ENCODE measurements around the gene DNAH5.

Gene DNAH5

DNA sequence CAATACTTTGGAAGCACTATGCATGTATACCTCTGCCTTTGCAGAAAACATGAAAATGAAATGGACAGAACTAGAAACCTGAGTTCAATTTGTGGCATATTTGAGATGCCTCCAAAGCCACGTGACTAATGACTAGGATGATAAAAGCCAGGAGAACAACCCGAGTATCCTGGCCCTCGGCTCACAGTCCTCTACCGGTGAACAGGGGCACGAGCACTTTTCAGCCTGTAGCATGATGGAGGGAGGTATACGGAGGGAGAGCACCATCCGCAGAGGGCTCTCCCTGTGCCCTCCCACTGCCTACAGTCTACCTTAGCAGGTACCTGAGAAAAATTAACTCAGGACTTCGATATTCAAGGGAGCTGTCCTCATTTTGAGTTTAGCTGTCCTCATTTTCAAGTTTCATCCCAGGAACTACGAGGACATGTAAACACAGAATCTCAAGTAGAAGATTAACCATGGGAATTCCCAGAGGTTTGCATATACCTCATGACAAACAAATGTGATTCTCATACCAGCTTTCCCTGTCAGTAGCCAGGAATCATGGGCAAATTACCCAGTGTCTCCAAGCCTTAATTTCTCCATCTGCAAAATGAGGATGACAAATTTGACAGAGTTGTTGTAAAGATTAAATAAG is 249.3 kb downstream of the DNAH5 start:
- no peak for FAIRE-seq

DNA sequence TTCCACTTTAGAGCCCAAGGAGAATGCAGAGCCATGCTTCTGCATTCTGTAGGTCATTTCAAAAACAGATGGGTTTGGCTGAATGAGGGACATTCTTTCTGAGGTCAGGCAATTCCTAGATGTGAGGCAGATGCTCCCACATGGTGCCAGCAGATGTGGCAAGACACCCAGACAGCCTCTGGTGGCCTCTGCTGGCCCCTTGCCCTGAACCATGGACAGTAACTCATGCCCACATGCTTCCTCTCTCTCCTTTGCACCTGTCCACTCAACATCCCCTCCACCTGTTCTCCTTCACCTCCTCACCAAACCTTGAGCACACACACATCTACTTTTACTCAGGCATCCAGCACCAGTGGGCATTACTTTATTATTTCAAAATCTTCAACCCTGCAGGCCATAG is 252.3 kb downstream of the DNAH5 start:
- no peak for FAIRE-seq

DNA sequence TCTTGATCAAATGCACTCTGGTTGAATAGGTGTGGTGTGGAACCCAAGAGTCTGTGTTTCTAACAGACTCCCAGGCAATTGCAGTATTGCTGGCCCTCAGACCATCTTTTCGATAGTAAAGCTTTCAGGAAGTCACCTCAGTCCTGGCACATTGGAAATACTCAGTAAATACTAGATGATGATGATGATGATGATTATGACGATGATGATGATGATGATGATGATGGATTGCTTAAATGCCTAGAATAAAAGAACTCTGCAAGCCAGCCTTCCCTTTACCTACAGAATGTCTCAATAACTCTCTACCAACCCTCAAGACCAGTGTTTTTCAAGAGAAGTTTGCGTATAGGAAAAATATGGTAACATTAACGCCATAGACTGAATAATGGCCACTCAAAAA is 268.0 kb downstream of the DNAH5 start:
- no peak for FAIRE-seq

DNA sequence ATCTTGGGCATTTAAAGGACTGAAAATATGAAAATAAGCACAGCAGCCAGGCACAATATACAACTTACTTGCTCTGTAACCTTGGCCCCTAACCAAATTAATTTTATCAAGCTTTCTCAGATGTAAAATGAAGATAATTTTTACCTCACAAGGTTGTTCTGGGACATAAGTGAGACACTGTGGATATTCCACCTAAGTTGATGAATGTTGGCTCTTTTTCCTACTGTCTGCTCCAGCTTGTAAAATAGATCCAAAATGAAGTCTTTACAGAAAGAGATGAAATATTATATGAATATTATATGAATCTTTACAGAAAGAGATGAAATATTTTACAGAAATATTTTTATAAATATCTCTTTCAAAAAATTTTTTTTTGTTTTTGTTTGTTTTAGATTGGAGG is 270.1 kb downstream of the DNAH5 start:
- no peak for FAIRE-seq

DNA sequence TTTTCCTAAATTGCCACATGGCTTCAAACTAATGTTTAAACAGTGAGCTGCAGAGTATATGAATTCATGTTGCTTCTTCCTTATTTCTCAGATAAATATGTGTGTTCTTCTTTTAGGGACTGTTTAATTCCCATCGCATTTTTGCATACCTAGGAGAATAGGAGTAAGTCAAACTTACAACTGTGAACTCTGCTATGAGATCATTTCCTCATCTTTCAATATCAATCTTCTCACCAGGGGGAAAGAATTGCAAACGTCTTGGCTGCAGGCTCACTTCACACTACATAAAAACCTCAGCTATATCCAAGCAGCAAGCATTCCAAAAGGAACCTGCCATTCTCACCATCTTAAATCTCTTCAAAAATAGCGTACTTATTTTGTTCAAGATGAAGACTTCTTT is 271.0 kb downstream of the DNAH5 start:
- FAIRE-seq = no peak

DNA sequence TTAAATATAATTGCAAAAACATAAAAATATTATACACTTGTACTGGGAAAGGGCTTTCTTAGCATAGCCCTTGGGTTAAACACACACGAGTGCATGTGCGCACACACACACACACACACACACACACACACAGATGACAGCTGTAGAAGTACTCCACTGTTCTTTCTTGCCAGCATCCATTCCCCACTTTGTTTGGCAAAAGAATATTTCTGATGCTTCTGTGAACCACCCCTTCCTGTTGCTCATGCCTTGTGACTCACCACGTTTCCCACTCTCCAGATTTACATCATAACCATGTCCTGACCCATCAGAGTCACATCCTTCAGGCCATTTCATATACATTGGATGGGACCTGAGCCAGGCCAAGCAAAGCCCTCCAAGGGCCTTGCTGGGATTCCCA is 280.1 kb downstream of the DNAH5 start:
- FAIRE-seq = no peak

DNA sequence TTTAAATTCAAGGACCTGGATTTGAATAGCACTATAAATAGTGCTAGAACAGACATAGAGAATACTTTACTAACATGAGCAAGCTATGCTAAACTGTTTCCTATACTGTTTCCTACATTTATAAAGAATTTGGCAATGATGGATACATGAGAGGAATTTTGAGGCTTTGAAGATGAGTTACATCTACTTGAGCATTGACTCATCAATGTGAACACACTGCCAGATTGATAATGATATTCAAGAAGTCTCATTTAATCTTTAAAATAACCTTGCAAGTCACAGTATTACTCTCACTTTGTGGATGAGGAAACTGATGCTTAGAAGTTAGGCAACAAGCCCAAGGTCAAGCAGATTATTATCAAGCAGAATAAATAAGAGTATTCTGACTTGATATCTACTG is 281.9 kb downstream of the DNAH5 start:
- FAIRE-seq = no peak

DNA sequence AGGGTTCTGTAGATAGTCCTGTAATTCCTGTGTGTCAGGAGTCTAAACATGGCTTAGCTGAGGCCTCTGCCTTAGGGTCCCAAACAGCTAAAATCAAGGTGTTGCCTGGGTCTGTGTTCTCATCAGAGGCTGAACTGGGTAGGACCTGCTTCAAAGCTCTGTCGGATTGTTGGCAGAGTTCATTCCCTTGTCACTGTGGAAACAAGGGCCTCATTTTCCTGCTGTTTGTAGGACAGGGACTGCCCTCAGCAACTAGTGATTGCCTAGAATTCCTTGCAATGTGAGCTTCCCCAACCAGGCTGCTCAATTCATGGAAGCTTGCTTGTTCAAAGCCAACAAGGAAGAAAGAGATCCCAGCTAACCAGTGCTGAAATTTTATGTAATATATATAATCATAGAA is 283.2 kb downstream of the DNAH5 start:
- no peak for FAIRE-seq

DNA sequence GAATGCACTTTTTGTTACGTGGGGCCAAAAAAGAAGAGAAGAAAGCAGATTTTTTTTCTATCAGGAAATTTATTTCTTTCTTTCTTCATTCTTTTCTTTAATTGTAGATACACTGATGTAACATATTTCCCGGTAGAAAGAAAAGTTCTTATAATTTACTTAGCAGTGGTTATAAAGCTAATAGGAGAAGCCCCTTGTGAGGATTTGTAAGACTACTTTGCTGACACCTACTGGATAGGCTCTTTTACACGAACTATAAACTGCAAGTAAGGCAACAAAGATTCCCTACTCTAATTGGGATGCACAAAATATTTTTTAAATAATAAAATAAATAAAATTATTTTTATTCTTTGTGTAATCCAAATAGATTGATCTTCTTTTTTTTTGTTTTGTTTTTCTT is 284.4 kb downstream of the DNAH5 start:
- no peak for FAIRE-seq

DNA sequence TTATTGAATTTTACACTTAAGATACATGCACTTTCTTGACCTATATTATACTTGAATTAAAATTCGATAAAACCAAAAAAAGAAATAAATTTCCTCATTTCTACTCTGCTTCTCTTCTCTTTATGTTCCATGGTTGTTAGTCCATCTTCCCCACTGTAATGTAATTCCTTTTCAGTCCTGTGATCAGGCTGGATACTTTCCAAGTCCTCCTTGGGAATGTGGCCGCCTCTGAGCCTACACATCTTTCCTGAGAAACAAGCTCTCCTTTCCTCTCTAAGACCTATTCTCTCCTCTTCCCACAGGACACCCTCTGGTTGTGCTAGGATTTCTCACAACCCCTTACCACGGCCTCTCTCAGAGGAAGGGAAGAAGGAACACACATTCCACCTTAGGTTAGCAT is 285.1 kb downstream of the DNAH5 start:
- no peak for FAIRE-seq

DNA sequence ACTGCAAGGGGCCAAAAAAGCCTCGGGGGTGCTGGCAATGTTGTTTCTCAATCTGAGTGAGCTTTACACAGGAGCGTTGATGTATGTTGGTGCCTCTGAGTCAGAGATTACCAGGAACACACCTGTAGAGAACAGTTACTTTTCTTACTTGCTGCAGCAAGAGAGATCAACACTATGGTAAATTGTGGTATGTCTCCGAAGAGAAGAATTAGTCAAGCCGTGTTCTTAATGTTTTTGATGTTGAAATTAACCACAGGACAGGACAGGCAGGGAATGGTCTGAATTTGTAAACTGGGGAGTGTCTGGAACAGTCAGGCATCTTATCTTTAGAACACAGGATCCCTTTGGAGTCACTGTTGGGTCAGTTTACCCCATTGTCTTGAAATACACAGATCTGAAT is 285.7 kb downstream of the DNAH5 start:
- no peak for FAIRE-seq

DNA sequence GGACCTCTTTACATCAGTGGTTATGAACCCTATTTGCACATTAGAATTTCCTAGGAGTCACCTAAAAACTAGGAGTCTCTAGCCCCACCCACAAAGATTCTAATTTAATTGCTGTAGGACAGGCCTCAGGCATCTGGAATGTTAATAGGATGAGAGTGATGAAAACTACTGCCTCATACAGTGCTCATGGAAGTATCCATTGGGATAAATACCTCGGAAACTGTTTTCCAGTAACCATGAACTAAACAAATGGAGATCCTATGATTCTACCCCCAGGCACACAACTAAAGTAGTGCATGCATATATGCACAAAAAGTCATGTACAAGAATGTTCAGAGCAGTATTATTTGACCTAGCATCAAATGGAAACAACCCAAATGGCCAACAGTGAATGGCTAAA is 286.3 kb downstream of the DNAH5 start:
- FAIRE-seq = no peak

DNA sequence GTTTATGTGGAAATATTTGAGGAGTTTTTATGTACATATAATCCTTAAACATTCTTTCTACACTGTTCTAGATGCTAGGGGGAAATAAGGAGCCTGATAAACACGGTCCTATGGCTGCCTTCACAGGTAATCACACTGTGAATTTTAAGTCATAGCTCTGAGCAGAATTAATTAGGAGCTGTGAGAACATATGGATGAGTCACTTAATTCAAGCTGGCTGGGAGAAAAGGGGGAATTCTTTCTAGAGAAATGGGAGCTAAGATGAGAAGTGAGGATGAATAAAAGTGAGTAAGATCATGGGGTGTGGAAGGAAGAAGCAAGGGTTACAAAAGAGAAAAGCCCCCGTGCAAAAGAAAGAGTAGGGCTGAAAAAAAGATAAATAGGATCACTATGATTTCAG is 290.8 kb downstream of the DNAH5 start:
- no peak for FAIRE-seq

DNA sequence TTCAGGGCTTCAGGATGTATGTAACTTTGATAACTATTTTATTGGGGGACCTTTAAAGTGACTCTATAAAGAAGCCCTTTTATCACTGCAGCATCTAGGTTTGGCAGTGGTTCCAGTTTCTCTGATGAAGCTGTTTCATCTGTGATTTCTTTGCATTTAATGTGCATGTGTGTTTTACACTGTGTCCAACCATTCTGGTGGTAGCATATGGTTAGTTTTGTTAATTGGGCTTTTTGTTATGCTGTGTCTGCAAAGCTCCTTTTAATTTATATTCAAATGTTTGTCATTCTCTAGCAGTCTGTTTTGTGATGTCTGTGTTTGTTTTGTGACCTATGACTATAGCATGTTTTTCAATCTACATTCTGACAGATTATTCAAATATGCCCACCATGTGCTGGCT is 294.8 kb downstream of the DNAH5 start:
- FAIRE-seq = no peak

DNA sequence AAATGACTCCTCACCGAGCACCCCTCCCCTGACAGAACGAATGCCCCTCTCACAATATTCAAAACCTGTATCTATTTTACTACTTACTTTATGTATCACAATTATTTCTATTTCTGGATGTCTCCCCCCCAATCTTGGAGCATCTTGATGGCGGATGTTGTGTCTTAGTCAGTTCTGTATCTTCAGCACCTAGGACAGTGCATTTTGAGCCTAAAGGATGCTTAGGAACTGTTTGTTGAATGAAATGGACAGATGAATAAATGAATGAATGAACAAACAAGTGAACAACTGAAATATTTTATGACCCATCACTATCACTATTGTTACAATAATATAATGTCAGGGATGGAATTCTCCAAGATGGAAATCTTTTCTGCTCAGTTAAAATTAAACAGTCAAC is 295.7 kb downstream of the DNAH5 start:
- no peak for FAIRE-seq

DNA sequence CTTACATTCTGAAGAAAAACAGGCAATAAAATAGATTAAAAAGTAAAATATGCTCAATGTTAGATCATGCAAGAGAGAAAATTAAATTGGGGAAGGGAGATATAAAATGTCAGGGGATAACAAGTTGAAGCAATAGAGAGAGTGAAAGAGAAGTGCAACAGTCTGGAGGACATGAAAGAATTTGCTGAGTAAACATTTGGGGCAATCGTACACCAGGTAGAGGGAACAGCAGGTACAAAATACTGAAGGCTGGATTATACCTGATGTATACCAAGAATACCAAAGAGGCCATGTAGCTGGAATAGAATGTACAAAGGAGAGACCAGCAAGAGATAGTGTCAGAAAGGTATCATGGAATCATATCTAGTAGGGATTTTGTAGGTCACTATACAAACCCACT is 300.8 kb downstream of the DNAH5 start:
- FAIRE-seq = no peak

DNA sequence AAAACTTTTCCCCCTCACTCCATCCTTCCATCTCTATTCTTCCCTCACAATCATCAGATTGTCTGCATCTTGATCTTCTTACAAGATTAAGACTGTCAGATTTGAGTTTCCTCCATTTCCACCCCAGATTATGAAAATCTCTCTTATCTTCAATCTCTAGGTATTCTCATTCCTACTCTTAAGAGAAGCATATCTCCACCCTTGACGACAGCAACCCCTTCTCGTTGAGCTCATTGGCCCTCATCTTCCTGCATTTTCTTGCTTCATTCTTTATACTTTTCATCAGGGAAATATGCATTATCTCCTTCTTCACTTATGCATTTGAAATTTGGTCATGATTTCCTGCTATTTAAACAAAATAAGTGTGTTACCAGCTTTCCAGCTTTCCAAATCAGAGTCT is 301.3 kb downstream of the DNAH5 start:
- FAIRE-seq = no peak

Data from TTC549 (cell line).